ENCODE data around the gene ADSL. TPM values are rescaled to one million over a fixed set of nuclear protein-coding genes. Genes with fewer than 3 reads are reported as not detected.
A peak's percentile ranks its signal among the peaks of the same experiment; 100 is the strongest.

ADSL gene
- total and polyA plus RNA-seq, 9 of the 15 experiments (the other 6 are each of a cell fraction or from before 2014, with no cell fraction given): 112 to 322 (median 146) TPM

DNA sequence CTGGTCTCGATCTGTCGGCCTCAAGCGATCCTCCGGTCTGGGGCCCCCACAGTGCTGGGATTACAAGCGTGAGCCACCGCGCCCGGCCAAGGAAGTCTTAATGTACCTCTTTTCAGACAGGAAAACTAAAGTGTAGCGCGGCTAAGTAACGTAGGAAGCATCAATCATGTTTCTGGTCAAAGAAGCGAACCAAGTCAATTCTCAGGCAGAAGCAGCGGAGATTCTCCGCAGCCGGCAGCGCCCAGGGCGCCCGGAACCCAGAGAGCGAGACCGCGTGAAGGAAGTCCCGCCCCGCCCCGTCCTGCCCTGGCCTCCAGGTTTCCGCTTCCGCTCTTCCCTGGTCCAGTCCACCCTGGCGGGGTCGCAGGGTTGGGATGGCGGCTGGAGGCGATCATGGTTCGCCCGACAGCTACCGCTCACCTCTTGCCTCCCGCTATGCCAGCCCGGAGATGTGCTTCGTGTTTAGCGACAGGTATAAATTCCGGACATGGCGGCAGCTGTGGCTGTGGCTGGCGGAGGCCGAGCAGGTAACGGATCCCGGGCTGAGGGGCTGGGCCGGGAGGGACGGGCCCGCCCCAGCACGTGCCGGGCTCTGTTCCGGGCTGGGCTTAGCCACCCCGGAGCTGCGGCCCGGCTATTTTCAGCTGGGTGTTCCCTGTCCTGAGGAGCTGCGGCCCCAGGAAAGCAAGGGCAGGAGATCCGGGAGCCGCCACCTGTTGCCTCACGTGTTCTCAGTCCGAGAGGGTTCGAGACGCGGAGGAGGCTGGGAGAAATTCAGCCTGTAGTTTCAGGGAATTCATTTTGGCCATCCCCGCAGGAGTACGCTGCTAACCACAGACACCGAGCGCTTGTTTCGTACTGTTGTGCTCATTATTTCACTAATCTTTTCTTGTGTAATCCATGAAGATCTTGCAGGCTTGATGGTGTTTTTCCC lies at the start of gene ADSL (continued):
- TF ChIP-seq KDM2B (CRISPR knock-in tag; IDR thresholded peaks at IDR 0.05) (no peak), MYC (IDR thresholded peaks at IDR 0.05; ENCODE audit: low read depth, low read length) (peak; percentile 83), MYC (CRISPR knock-in tag; IDR thresholded peaks at IDR 0.05; ENCODE audit: borderline replicate concordance, low read depth) (no peak), MEF2D (tag; conservative IDR thresholded peaks at IDR 0.05; ENCODE audit: low read depth) (no peak), ATF7 (IDR thresholded peaks at IDR 0.05) (peak; percentile 93), NONO (IDR thresholded peaks at IDR 0.05; ENCODE audit: low read depth in 2 of 2, low read length in 1 of 2) (peak in 1 of 2 experiments; percentile 46; a peak in 1 of 4 replicates), ZNF785 (CRISPR knock-in tag; IDR thresholded peaks at IDR 0.05) (no peak), DDX20 (tag; IDR thresholded peaks at IDR 0.05; ENCODE audit: low read depth) (no peak), ZNF764 (CRISPR knock-in tag; IDR thresholded peaks at IDR 0.05; ENCODE audit: low read depth) (no peak), POLR2AphosphoS2 (IDR thresholded peaks at IDR 0.05; ENCODE audit: low read length) (no peak), ZNF12 (CRISPR knock-in tag; IDR thresholded peaks at IDR 0.05) (no peak), TBL1XR1 (IDR thresholded peaks at IDR 0.05; ENCODE audit: low read length in 2 of 2) (no peak), SIN3B (IDR thresholded peaks at IDR 0.05; ENCODE audit: low read depth) (peak; percentile 72; the same call in 1 of the 2 replicates), ZBTB1 (CRISPR knock-in tag; IDR thresholded peaks at IDR 0.05; ENCODE audit: borderline replicate concordance, low read depth) (no peak), MTA3 (IDR thresholded peaks at IDR 0.05; ENCODE audit: borderline replicate concordance) (peak; percentile 33; the same call in 1 of the 2 replicates), ZNF232 (CRISPR knock-in tag; IDR thresholded peaks at IDR 0.05) (no peak), ZNF830 (CRISPR knock-in tag; IDR thresholded peaks at IDR 0.05) (no peak)
- TF ChIP-seq, protein P1, sequence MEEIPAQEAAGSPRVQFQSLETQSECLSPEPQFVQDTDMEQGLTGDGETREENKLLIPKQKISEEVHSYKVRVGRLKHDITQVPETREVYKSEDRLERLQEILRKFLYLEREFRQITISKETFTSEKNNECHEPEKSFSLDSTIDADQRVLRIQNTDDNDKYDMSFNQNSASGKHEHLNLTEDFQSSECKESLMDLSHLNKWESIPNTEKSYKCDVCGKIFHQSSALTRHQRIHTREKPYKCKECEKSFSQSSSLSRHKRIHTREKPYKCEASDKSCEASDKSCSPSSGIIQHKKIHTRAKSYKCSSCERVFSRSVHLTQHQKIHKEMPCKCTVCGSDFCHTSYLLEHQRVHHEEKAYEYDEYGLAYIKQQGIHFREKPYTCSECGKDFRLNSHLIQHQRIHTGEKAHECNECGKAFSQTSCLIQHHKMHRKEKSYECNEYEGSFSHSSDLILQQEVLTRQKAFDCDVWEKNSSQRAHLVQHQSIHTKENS (CRISPR knock-in tag; IDR thresholded peaks at IDR 0.05): no peak
- TF ChIP-seq, protein P2, sequence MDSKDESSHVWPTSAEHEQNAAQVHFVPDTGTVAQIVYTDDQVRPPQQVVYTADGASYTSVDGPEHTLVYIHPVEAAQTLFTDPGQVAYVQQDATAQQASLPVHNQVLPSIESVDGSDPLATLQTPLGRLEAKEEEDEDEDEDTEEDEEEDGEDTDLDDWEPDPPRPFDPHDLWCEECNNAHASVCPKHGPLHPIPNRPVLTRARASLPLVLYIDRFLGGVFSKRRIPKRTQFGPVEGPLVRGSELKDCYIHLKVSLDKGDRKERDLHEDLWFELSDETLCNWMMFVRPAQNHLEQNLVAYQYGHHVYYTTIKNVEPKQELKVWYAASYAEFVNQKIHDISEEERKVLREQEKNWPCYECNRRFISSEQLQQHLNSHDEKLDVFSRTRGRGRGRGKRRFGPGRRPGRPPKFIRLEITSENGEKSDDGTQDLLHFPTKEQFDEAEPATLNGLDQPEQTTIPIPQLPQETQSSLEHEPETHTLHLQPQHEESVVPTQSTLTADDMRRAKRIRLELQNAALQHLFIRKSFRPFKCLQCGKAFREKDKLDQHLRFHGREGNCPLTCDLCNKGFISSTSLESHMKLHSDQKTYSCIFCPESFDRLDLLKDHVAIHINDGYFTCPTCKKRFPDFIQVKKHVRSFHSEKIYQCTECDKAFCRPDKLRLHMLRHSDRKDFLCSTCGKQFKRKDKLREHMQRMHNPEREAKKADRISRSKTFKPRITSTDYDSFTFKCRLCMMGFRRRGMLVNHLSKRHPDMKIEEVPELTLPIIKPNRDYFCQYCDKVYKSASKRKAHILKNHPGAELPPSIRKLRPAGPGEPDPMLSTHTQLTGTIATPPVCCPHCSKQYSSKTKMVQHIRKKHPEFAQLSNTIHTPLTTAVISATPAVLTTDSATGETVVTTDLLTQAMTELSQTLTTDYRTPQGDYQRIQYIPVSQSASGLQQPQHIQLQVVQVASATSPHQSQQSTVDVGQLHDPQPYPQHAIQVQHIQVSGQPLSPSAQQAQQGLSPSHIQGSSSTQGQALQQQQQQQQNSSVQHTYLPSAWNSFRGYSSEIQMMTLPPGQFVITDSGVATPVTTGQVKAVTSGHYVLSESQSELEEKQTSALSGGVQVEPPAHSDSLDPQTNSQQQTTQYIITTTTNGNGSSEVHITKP (IDR thresholded peaks at IDR 0.05; ENCODE audit: partially characterized antibody): peak; percentile 98

All from K562 (cell line).